Nucleus accumbens (tissue), 56 donors: ENCODE data around the gene FAM120B.

ENCODE experiments used
- DNase-seq, 56 donors: peaks; one replicate each; lab custom pipeline; 2025; lab: John Stamatoyannopoulos, UW

The FAM120B gene

DNA sequence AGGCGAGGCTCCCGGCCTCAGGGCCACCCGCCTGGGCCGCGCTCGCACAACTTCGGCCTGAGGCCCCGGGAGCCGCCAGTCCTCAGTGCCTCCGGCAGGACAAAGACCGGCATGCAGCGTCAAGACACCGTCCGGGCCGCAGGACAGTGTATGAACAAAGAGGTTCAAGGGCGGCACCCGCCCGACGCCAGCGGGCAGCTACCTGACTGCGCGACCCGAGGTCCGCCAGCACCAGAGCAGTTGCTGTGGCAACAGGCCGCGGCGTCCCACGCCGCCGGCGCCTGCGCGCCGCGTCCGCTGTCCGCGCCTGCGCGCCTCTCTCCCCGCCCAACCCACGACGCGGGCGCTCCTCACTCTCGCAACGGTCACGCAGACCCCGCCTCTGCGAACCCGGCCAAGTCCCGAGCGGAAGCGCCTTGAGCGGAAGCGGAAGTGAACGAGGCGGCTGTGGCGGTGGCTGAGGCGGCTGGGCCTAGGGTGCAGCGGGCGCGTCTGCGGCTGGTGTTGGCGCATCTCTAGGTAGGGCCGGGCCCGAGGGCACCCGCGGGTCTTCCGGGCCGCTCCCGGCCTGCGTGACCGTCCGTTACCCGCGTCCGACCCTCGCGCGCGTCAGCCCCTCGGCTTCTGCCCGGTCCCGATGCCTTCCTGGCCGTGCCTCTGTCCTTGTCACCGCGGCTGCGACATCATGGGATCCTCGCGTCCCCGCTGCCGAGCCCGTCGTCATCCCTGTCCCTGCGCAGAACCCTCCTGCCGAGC is at the start of gene FAM120B:
FAM120B (plus strand) TSS at position 435 of the 756 bp plus-strand sequence. CDS start 10,633 bp downstream, outside the sequence.
- DNase-seq = peak; percentile 57 to 98 (median 95)

DNA sequence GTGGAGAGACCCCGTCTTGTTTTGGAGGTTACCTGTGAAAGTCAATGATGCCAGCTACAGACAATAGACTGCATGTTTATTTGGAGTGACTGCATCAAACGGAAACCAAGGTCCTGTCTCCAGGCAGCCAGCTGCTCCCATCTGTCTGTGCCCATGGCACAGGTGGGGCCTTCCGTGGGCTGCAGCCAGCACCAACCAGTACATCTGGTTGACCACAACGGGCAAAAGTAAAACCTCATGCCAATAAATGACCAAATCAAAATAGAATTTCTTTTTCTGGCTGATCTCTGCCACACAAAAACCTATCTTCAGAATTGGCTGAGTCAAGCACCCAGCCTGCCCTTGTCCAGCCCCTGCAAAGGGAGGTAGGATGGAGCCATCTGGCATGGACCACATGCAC is 49.2 kb upstream of the FAM120B start:
- DNase-seq = no peak

DNA sequence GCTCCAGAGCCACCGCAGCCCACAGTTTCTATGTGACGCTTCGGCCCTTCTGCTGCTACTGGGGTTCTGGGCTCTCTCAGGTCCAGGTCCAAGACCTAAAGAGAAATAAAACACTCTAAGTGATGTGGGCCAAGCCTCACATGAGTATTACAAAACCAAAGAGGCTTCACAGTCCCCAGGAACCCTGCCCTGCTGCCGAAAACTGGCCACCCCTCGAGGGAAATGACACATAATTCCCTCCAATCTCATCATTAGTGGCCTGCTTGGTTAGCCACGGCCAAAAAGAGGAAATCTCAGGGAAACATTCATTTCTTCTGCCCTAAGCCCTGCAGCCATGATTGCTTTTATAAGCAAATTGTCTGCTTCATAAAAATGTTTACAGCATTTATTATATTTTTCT is 48.2 kb upstream of the FAM120B start:
- no peak for DNase-seq

DNA sequence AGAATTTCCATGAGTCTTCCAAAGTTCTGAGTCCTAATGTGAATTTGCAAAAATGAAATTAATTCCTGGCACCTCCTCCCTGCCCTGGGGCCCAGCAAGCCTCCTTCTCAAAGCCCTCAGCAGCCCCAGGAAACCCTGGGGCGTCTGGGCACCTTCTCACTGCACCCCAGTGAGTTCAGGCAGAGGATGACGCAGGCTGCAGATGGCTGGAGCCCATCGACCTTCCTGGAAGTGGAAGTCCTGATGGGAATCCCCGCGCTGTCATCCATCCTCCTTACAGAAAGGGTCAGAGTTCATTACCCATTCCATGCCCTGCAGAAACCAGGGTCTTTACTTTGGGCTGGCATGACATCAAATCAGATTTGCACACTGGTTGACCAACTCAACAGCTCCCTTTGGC is 47.3 kb upstream of the FAM120B start:
- DNase-seq = no peak

GRCh38 chr6:170260686-170261085 is 45.9 kb upstream of the FAM120B start:
- DNase-seq = no peak

DNA sequence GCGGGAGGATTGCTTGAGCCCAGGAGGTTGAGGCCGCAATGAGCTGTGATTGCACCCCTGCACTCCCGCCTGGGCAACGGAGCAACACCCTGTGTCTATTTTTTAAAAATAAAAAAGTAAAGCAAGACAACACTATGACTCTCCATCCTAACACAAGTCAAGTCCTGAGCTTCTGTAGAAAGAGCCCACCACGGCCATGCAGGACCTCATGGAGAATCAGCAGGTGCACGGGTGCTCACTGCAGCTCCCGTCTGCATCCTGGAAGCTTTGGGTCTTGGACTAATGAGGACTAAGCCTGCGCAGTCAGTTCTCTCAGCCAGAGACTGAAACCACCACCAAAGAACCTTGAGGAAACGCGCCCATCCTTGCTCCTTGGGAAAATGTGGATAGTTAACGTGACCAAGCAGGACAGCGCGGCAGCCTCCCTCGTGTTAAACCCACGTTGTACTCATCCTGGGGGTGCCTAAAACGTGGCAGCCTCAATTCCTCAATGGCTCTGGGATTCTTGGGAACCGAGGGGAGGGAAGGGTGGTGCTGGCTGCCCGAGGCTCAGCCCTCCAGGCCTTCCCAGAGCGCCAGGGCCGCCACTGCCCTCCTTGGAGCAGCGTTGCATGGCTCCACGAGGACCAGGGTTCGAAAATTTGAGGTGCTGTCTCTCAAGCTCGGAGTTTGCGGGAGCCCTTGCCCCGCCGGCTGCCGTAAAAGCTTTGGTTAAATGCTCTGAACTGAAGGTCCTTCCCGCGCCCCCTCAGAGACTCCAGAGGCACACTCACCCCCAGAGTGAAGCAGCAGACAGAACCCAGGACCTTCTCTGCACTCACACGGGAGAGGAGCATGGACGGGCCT is 44.7 kb upstream of the FAM120B start:
- no peak for DNase-seq

DNA sequence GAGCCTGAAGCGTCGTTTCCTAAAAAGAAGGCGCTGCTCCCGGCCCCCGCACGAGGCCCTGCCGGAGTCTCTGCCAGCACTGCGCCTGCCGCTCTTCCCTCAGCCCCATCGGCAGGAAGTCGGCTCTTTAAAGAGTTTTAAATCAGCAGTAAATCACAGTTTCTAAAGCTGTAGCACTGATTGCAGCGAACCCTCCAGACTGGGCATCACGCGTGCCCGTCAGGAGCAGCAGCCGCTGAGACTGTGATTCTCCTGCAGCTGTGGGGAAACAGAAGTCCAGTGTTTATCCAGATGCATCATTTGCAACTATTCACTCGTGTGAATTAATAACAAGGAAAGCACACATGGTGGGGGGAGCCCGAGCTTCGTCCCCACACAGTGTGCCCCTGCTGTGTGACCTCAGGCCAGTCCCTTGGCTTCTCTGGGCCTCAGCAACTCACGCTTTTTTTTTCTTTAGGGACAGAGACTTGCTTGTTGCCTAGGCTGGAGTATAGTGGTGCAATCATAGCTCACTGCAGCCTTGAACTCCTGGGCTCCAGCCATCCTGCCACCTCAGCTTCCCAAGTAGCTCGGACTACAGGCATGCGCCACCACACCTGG is 44.0 kb upstream of the FAM120B start:
- peak in 39 of 56 donors; percentile 20 to 76 (median 46) for DNase-seq

DNA sequence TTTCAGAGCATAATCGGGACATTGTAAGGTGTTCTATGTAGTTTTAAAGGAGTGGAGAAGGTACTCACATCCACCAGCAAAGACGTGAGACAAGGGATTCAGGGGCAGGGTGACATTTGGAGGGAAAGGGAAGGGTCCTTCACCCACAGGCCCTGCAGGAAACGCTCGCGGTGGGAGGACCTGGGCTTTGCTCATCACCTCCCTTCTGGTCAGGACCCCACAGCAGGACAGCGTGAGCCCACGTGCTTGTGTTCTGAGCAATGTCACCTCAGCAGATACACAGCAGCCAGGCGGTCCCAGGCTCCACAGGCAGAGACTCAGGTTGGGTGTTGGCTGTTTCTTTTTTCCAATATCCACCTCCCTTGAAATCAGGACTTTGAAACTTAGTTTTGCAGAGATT is 43.1 kb upstream of the FAM120B start:
- no peak for DNase-seq

GRCh38 chr6:170264086-170264485 is 42.5 kb upstream of the FAM120B start:
- no peak for DNase-seq

- DNase-seq = peak in 1 of 56 donors; percentile 26
Observed at GRCh38 chr6:170264644-170265043, 41.9 kb upstream of the FAM120B start.

- peak in 52 of 56 donors; percentile 17 to 87 (median 62) for DNase-seq
Observed at GRCh38 chr6:170265655-170266054, 40.9 kb upstream of the FAM120B start.

GRCh38 chr6:170266061-170266825 is 40.3 kb upstream of the FAM120B start:
- DNase-seq = peak in 46 of 56 donors; percentile 14 to 82 (median 56)

GRCh38 chr6:170267688-170268087 is 38.9 kb upstream of the FAM120B start:
- no peak for DNase-seq

DNA sequence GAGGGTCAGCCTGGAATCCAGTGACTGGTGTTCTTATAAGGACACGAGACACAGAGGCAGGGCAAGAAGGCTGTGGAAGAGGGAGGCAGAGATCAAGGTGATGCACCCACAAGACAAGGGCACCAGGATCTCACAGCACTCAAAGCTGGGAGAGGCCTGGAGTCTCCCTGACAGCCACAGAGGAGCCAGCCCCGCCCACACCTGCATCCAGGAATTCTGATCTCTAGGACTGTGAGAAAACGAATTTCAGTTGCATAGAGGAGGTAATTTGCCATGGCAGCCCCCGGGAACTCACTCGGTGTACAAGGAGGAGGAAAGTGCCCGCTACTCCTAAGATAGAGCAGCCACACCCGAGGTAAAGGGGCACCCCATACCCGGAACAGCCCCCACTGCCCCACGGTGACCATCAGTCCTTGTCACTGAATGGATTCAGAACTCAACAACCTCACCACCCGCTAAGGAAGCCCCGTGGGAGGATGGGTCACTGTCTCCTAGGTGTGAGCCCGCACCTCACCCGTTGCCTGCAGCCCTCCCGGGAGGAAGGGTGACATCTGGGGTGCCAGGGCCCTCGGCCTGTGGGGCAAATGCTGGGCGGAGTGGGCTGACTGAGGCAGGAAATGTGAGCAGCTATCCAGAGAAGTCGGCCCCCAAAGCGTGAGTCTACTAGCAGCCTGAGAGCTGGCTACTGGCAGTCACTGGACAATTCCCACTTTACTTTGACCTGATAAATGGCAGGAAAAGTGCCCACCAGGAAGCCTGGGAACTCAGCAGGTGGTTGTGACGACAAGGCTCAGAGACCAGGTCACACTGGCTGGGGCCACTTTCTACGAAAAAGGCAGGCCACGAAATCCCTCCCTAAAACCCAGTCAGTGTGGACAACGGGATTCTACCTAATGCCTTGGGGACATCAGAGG is 38.1 kb upstream of the FAM120B start:
- no peak for DNase-seq

- DNase-seq = no peak
Observed at GRCh38 chr6:170269151-170269845, 37.3 kb upstream of the FAM120B start.

- DNase-seq = no peak
Observed at GRCh38 chr6:170269846-170270541, 36.6 kb upstream of the FAM120B start.

DNA sequence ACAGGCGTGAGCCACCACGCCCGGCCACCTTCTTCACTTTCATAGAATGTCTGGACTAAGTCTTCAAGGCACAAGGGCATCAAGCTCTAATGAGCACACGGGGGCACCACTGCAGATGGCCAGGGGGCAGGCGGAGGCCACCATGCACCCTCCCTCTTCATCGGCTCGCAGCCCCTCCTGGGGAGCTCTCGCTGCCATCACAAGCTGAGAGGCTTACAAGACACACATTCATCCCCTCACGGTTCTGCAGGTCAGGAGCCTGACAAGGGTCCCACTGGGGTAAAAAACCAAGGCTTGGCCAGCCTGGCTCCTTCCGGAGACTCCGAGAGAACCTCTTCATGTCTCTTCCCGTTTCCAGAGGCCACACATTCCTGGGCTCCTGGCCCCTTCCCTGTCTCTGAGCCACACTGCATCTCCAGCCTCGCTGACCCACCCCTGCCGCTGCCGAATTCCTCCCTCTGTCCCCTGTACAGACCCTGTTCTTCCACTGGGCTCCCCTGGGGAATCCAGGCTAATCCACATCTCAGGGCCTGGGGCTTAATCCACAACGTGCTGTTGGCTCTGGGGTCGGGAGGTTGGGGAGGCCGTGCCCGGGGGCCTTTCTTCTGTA is 35.5 kb upstream of the FAM120B start:
- DNase-seq = no peak
